Upper lobe of right lung (tissue), 1 donor: ENCODE results near the gene TNS1. TPM values are rescaled to one million over a fixed set of nuclear protein-coding genes. Genes with fewer than 3 reads are reported as not detected.

Experiments used
- ATAC-seq: fragments of 200-7000 bp; cut with Tn5 transposase; one replicate; pipeline ENCODE4 v1.9.1; 2020; ENCODE audit warnings: mild to moderate bottlenecking, moderate library complexity
- DNase-seq: peaks from one replicate; pipeline ENCODE4 v3.0.0-alpha.2; 2020
- H3K27ac ChIP-seq: fragments of 200-600 bp; one replicate; pipeline ENCODE4 v1.8.0; 2022
- H3K27me3 ChIP-seq: fragments of 200-600 bp; one replicate; pipeline ENCODE4 v1.8.0; 2022; ENCODE audit warnings: mild to moderate bottlenecking
- H3K36me3 ChIP-seq: fragments of 200-600 bp; one replicate; pipeline ENCODE4 v1.8.0; 2022
- H3K4me1 ChIP-seq: fragments of 200-600 bp; one replicate; pipeline ENCODE4 v1.8.0; 2022
- H3K4me3 ChIP-seq: fragments of 200-600 bp; one replicate; pipeline ENCODE4 v1.8.0; 2022; ENCODE audit warnings: mild to moderate bottlenecking
- H3K9me3 ChIP-seq: fragments of 200-600 bp; one replicate; pipeline ENCODE4 v1.8.0; 2022
- intact Hi-C: fragments of 100-400 bp; cut with DNase I; formaldehyde crosslinking; loops from one replicate; pipeline ENCODE4 v1.11.0; 2022
- total RNA-seq: library from RNA; stranded (reverse); fragmentation: NEBNext Ultra II Directional; extraction: Animal tissue kit (Norgen Biotek cat#: 25700); gene quantifications from one replicate; pipeline ENCODE4 v1.2.1, GENCODE V29; 2021
- TF ChIP-seq, protein P1 (sequence below): fragments of 200-600 bp; IDR thresholded peaks from one replicate; pipeline ENCODE4 v1.8.0; 2022; ENCODE audit warnings: antibody characterized with exemption
- donor health status: DM: no; HTN: yes; CAD: no; lungs with severe emphysema.

The TNS1 gene
- total RNA-seq, 1 donor from 2014 or later, result 669 TPM

DNA sequence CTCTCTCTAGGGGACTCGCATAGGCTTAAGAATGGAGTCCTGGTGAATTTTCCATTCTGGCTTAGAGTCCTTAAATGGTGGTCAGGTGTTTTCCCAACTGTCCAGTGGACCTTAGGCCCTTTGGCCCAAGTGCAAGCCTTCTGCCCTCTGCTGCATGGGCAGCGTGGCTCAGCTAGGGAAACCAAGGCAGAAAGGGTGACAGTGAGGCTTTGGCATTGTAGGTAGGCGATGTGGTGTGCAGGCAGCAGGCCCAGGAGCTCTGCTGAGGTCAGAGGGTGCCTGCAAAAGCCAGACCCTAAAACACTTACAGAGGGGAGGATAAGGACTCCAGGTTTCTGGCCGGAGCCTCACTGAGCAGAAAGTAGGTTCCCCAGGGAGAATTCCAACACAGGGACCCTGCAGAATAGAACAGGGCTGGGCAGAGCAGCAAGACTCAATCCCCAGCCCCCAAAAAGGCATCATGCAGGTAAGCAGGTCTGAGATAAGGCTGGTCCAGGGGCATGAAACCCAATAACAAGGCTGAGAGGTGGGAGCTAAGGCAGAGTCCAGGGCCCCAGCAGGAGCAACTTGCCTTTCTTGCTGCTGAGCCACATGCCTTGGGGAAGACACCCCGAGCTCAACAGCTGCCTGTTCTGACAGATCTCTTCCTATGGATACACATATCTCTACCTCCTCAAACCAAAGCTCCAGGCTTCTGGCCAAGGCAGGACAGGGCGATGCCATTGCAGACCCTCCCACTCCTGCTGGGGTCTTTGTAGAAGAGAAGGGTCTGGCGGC is 199.7 kb downstream of the TNS1 start:
- ATAC-seq (no peak), DNase-seq (no peak)
- H3K9me3 ChIP-seq, result no peaks in the 10 kb centered on the region
- TF ChIP-seq, protein P1, sequence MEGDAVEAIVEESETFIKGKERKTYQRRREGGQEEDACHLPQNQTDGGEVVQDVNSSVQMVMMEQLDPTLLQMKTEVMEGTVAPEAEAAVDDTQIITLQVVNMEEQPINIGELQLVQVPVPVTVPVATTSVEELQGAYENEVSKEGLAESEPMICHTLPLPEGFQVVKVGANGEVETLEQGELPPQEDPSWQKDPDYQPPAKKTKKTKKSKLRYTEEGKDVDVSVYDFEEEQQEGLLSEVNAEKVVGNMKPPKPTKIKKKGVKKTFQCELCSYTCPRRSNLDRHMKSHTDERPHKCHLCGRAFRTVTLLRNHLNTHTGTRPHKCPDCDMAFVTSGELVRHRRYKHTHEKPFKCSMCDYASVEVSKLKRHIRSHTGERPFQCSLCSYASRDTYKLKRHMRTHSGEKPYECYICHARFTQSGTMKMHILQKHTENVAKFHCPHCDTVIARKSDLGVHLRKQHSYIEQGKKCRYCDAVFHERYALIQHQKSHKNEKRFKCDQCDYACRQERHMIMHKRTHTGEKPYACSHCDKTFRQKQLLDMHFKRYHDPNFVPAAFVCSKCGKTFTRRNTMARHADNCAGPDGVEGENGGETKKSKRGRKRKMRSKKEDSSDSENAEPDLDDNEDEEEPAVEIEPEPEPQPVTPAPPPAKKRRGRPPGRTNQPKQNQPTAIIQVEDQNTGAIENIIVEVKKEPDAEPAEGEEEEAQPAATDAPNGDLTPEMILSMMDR, result no peak
- H3K4me3 ChIP-seq, result no peak overlapping the region
- intact Hi-C loops, result no loop called here
- H3K4me1 ChIP-seq, result peaks cover 24% of the 10 kb centered on the region
- no peaks in the 10 kb centered on the region for H3K27me3 ChIP-seq
- H3K36me3 ChIP-seq, result peaks cover 68% of the 10 kb centered on the region
- peak overlapping the region; percentile 42 for H3K27ac ChIP-seq

- H3K36me3 ChIP-seq, result peaks cover 60% of the 10 kb centered on the region
- H3K4me1 ChIP-seq, result peaks cover 22% of the 10 kb centered on the region
- no peak for ATAC-seq
- no peaks in the 10 kb centered on the region for H3K27me3 ChIP-seq
- no peak for DNase-seq
- no peak overlapping the region for H3K4me3 ChIP-seq
- no peak overlapping the region for H3K27ac ChIP-seq
- H3K9me3 ChIP-seq, result no peaks in the 10 kb centered on the region
- TF ChIP-seq, protein P1, result no peak
- intact Hi-C loops, result no loop called here
Measured at GRCh38 chr2:217802266-217802665, 200.5 kb downstream of the TNS1 start.

GRCh38 chr2:217801711-217802110 is 201.1 kb downstream of the TNS1 start:
- TF ChIP-seq, protein P1, result no peak
- ATAC-seq, result no peak
- intact Hi-C loops, result no loop called here
- Histone ChIP-seq H3K27me3 (no peaks in the 10 kb centered on the region), H3K4me1 (peaks cover 18% of the 10 kb centered on the region), H3K4me3 (no peak overlapping the region), H3K27ac (peak overlapping the region; percentile 42), H3K36me3 (peaks cover 54% of the 10 kb centered on the region), H3K9me3 (no peaks in the 10 kb centered on the region)
- DNase-seq, result no peak

- Histone ChIP-seq H3K4me1 (peaks cover 16% of the 10 kb centered on the region), H3K9me3 (no peaks in the 10 kb centered on the region), H3K27me3 (no peaks in the 10 kb centered on the region), H3K27ac (peak overlapping the region; percentile 42), H3K4me3 (no peak overlapping the region), H3K36me3 (peaks cover 48% of the 10 kb centered on the region)
- DNase-seq (no peak), ATAC-seq (no peak)
- intact Hi-C loops, result no loop called here
- TF ChIP-seq, protein P1, result no peak
Measured at GRCh38 chr2:217801115-217801531, 201.7 kb downstream of the TNS1 start.

GRCh38 chr2:217800433-217801114 is 202.2 kb downstream of the TNS1 start:
- peaks cover 16% of the 10 kb centered on the region for H3K4me1 ChIP-seq
- DNase-seq, result no peak
- H3K27ac ChIP-seq, result peak overlapping the region; percentile 42
- H3K36me3 ChIP-seq, result peaks cover 45% of the 10 kb centered on the region
- intact Hi-C loops, result no loop called here
- no peaks in the 10 kb centered on the region for H3K9me3 ChIP-seq
- TF ChIP-seq, protein P1, result no peak
- no peak for ATAC-seq
- H3K27me3 ChIP-seq, result no peaks in the 10 kb centered on the region
- H3K4me3 ChIP-seq, result no peak overlapping the region
